ENCODE results near the gene TMBIM4.
"Not testable (repeated sequence)": the region's sequence is repeated elsewhere in the genome, so short reads cannot be mapped to it uniquely, and the experiment has no call there.

Gene TMBIM4

GRCh38 chr12:66169221-66170170 lies at the start of gene TMBIM4:
TSS of gene TMBIM4 (minus strand) at chr12:66169996. CDS start at chr12:66169951, 45 bp downstream.
- peak; percentile 74 to 78 for DNase-seq (ENCODE audit: low read depth in 2 of 2)

- DNase-seq (ENCODE audit: low read depth in 2 of 2), result no peak
Measured at GRCh38 chr12:66217342-66217917, 47.6 kb upstream of the TMBIM4 start.

DNA sequence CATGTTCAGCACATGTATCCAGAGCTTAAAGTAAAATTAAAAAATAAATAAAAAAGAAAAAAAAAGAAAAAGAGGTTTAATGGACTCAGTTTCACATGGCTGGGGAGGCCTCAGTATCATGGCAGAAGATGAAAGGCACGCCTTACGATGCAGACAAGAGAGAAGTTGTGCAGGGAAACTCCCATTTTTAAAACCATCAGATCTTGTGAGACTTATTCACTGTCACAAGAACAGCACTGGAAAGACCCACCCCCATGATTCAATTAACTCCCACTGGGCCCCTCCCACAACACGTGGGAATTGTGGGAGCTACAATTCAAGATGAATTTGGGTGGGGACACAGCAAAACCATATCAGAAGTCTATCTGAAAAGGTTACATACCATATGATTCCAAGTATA lies 43.2 kb upstream of the TMBIM4 start:
- DNase-seq (ENCODE audit: low read depth in 2 of 2), result not testable (repeated sequence)

- not testable (repeated sequence) for DNase-seq (ENCODE audit: low read depth in 2 of 2)
Measured at GRCh38 chr12:66211573-66211972, 41.8 kb upstream of the TMBIM4 start.

- no peak for DNase-seq (ENCODE audit: low read depth in 2 of 2)
Measured at GRCh38 chr12:66210840-66211239, 41.0 kb upstream of the TMBIM4 start.

DNA sequence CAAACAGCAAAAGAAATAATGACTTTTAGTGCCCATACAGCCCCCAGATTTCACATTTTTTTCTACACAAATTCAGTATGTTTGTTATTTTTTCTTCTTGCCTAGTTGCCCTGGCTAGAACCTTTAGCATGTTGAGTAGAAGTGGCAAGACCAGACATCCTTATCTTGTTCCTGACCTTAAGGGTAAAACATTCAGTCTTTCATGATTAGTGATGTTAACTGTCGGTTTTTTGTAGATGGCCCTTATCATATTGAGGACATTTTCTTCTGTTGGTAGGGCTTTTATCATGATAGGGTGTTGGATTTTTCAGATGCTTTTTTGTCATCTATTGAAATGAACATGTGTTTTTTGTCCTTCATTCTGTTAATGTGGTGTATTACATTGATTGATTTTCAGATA lies 36.3 kb upstream of the TMBIM4 start:
- DNase-seq (ENCODE audit: low read depth in 2 of 2), result no peak

- no peak for DNase-seq (ENCODE audit: low read depth in 2 of 2)
Measured at GRCh38 chr12:66203820-66204219, 34.0 kb upstream of the TMBIM4 start.

- DNase-seq (ENCODE audit: low read depth in 2 of 2), result no peak
Measured at GRCh38 chr12:66199831-66200509, 30.2 kb upstream of the TMBIM4 start.

DNA sequence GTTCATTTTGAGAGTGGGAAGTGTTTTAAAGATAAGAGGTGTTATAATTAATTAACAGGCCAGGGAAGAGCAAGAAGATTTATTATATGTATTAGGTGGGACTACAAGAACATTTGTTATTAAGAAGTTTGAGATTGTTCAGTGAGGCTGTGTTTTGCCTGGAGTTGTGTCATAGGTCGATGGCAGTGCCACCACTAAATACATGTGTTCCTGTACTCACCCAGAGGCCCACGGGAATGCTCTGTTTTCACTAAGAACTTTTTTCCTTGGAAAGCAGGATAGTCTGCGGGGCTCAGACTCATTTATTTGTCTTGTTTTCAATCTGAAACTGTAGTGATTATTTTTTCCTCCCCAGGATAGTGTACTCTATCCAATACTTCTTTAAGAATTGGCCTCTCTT lies 29.3 kb upstream of the TMBIM4 start:
- no peak for DNase-seq (ENCODE audit: low read depth in 2 of 2)

GRCh38 chr12:66197495-66197921 lies 27.7 kb upstream of the TMBIM4 start:
- DNase-seq (ENCODE audit: low read depth in 2 of 2), result no peak

DNA sequence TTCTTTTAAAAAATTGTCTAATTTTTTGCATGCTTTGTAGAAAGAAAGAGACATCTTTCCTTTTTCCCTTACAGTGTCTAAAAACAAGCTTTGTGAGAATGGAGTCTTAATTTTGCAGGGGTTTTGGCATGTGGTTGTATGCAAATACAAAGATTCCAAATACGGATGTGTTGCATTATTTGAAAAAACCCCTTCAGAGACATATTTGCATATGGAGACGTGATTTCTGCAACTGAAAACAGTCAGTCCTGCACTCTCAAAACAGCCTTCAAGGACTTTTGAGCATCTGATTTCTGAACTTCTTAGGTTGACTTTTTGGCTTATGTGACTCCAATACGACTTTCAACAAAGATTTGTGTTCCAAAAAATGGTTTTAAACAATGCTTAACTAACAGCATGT lies 27.0 kb upstream of the TMBIM4 start:
- no peak for DNase-seq (ENCODE audit: low read depth in 2 of 2)

GRCh38 chr12:66195242-66195641 lies 25.4 kb upstream of the TMBIM4 start:
- DNase-seq (ENCODE audit: low read depth in 2 of 2), result no peak

DNA sequence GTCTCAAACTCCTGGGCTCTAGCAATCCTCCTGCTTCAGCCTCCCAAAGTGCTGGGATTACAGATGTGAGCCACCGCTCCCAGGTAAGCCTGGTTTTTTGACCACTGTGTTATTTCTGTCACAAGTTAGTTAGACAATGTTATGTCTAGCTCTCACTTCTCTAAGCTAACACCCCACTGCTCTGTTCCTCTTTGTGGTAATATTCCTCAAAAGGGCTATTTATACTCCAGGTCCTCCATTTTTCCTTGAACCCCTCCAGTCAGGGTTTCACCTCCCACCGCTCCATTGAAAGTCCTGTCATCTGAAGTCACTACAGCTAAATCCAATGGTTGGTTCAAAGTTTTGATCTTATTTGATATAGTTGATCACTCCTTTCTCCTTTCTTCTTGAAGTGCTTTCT lies 24.3 kb upstream of the TMBIM4 start:
- no peak for DNase-seq (ENCODE audit: low read depth in 2 of 2)

DNA sequence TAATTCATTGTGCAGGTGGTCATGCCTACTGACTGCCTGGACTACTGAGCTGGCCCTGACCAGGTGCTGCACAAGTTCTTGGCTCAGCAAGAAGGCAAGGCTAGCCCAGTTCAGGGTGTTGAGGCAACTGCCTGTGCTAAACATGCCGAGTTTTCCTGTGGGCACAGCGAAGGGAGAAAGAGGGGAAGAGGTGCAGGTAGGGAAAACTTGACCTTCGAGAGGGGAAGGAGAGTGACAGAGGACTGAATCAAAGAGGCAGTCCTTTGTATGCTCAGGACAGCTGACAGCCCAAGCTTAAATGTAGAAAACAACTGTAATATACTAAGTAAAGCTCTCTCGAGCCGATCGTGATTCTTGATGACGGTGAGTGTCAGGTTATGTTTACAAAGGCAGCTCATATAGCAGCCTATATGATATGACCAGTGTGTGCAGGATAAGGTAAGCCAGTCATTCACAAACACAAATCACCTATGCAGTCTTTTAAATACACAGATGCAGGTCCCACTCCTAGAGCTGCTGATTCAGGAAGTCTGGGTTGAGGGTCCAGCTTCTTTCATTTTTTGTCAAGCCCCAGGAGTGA lies 21.8 kb upstream of the TMBIM4 start:
- DNase-seq (ENCODE audit: low read depth in 2 of 2), result no peak

GRCh38 chr12:66190519-66191370 lies 20.9 kb upstream of the TMBIM4 start:
- DNase-seq (ENCODE audit: low read depth in 2 of 2), result no peak

- no peak for DNase-seq (ENCODE audit: low read depth in 2 of 2)
Measured at GRCh38 chr12:66189889-66190288, 20.1 kb upstream of the TMBIM4 start.

DNA sequence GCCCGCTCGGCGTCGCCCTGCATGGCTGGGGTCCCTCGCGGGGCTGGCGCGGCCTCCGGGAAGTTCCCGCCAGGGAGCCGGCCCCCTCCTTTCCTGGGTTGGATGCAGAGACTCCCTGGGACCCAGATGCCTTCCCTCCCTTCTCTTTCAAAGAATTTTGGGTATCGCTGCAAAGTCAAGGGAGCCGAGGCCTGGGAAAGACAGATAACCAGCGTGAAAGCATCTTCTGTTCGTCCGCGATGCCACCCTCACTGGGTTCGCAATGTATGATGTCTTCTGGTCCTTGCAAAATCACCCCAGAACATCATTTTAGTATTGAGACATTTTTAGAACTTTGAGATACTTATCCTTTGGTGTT lies 19.7 kb upstream of the TMBIM4 start:
- no peak for DNase-seq (ENCODE audit: low read depth in 2 of 2)

- DNase-seq (ENCODE audit: low read depth in 2 of 2), result peak in 1 of 2 donors; percentile 7
Measured at GRCh38 chr12:66188584-66189485, 19.0 kb upstream of the TMBIM4 start, which contains the start of gene IRAK3. TSS of gene IRAK3 (plus strand) at chr12:66189214. CDS start at chr12:66189300, 86 bp downstream.

DNA sequence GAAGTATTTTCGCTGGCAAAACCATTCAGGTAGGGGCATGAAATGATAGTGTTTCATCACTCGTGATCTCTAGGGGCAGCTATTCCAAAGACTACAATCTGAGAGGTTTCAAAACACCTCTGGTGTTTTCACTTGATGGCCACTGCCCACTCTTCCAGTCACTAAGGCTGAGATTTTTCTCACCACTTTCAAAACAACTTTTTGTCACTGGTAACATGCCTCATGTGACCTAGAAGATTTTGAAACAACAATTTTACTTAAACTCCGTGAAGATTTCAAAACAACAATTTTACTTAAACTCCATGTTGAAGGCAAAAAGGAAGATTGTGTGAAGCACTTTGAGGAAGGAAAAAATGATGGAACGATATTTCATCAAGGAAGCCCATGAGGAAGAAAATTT lies 18.0 kb upstream of the TMBIM4 start:
- DNase-seq (ENCODE audit: low read depth in 2 of 2), result no peak

- no peak for DNase-seq (ENCODE audit: low read depth in 2 of 2)
Measured at GRCh38 chr12:66187036-66187435, 17.2 kb upstream of the TMBIM4 start.

Data from stimulated activated CD4-positive, alpha-beta T cell treated with anti-CD3 and anti-CD28 coated beads, Interleukin-15, amount 100 ng/mL, for 48 hours (primary cell).